Hepatocyte (in vitro differentiated cells): ENCODE results near the gene KLB.

Experiments
- CTCF ChIP-seq: fragments of 200-600 bp; sonication (generic); IDR thresholded peaks from 2 replicates; pipeline ENCODE4 v1.5.1; 2016; ENCODE audit warnings: antibody characterized with exemption, mild to moderate bottlenecking; ENCODE audit not compliant: poor library complexity
- EZH2 ChIP-seq: fragments of 200-600 bp; sonication (generic); IDR thresholded peaks from 2 replicates; pipeline ENCODE4 v1.6.1; 2016; ENCODE audit warnings: antibody characterized with exemption, mild to moderate bottlenecking, borderline replicate concordance
- EZH2phosphoT487 ChIP-seq: fragments of 200-600 bp; sonication (generic); IDR thresholded peaks from one replicate; pipeline ENCODE4 v1.6.1; 2018; ENCODE audit warnings: antibody characterized with exemption, mild to moderate bottlenecking, low read depth, moderate library complexity; ENCODE audit not compliant: unreplicated experiment, severe bottlenecking

GRCh38 chr4:39494354-39494753 is 87.6 kb downstream of the KLB start:
- TF ChIP-seq EZH2 (no peak), CTCF (no peak), EZH2phosphoT487 (no peak)
